ENCODE measurements around the gene MED22.

DNA sequence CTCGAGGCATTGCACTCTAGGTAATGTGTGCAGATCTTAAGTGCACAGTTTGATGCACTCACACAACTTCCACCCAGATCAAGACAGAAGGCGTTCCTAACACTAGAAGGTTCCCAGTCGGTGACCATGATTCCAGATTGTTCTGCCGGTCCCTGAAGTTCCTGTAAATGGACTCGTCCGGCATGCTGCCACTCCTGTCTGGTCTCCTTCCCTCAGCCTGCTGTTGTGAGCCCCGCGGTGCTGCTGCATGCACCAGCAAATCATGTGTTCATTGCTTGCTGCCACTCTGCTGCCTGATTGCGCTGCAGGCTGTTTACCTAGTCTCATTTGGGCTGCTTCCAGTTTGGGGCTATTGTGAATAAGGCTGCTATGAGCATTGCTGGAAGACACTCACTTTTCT lies 39.7 kb upstream of the MED22 start:
- TF ChIP-seq, protein P1, sequence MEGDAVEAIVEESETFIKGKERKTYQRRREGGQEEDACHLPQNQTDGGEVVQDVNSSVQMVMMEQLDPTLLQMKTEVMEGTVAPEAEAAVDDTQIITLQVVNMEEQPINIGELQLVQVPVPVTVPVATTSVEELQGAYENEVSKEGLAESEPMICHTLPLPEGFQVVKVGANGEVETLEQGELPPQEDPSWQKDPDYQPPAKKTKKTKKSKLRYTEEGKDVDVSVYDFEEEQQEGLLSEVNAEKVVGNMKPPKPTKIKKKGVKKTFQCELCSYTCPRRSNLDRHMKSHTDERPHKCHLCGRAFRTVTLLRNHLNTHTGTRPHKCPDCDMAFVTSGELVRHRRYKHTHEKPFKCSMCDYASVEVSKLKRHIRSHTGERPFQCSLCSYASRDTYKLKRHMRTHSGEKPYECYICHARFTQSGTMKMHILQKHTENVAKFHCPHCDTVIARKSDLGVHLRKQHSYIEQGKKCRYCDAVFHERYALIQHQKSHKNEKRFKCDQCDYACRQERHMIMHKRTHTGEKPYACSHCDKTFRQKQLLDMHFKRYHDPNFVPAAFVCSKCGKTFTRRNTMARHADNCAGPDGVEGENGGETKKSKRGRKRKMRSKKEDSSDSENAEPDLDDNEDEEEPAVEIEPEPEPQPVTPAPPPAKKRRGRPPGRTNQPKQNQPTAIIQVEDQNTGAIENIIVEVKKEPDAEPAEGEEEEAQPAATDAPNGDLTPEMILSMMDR (IDR thresholded peaks at IDR 0.05), result no peak
- no peak for TF ChIP-seq POLR2A (IDR thresholded peaks at IDR 0.05)
